OCI-LY3 (cell line): ENCODE data around the gene ITSN1.

Experiments
- H2AFZ ChIP-seq: fragments of 200-600, 300-600 bp; shearing (Covaris generic); 2 replicates; pipeline ENCODE4 v1.6.0; 2014; ENCODE audit warnings: antibody characterized with exemption, low read depth, low read length
- H3K27ac ChIP-seq: fragments of 200-600, 300-600 bp; sonication (generic); 2 replicates; pipeline ENCODE4 v1.5.1; 2014; ENCODE audit warnings: mild to moderate bottlenecking, low read length, moderate library complexity, mixed read lengths
- H3K27me3 ChIP-seq: fragments of 200-600, 300-600 bp; sonication (generic); 2 replicates; pipeline ENCODE4 v1.6.1; 2014; ENCODE audit warnings: low read depth, low read length, mixed read lengths
- H3K36me3 ChIP-seq: fragments of 200-600, 300-600 bp; sonication (generic); replicated peaks from 2 replicates; pipeline ENCODE3; 2014; ENCODE audit warnings: low read depth, low read length, mixed read lengths
- H3K4me1 ChIP-seq: fragments of 300-600, 200-600 bp; sonication (generic); 2 replicates; pipeline ENCODE4 v1.6.1; 2014; ENCODE audit warnings: low read length, mixed read lengths
- H3K4me2 ChIP-seq: fragments of 200-600, 300-600 bp; sonication (generic); 2 replicates; pipeline ENCODE4 v1.6.1; 2014; ENCODE audit warnings: low read length, mixed read lengths
- H3K4me3 ChIP-seq: fragments of 300-600, 200-600 bp; sonication (generic); 2 replicates; pipeline ENCODE4 v1.5.1; 2014; ENCODE audit warnings: antibody characterized with exemption, mild to moderate bottlenecking, low read length, moderate library complexity
- H3K79me2 ChIP-seq: fragments of 300-600, 200-600 bp; shearing (Covaris generic); 2 replicates; pipeline ENCODE4 v1.6.1; 2014; ENCODE audit warnings: mild to moderate bottlenecking, low read length, mixed read lengths
- H3K9ac ChIP-seq: fragments of 300-600, 200-600 bp; shearing (Covaris generic); 2 replicates; pipeline ENCODE4 v1.6.0; 2014; ENCODE audit warnings: mild to moderate bottlenecking, low read length, moderate library complexity
- H3K9me3 ChIP-seq: fragments of 200-600, 300-600 bp; shearing (Covaris generic); 2 replicates; pipeline ENCODE4 v1.6.1; 2014; ENCODE audit warnings: low read length, mixed read lengths; ENCODE audit not compliant: insufficient read depth
- H4K20me1 ChIP-seq: fragments of 200-600, 300-600 bp; sonication (generic); 2 replicates; pipeline ENCODE4 v1.6.1; 2016; ENCODE audit warnings: low read length, mixed read lengths; ENCODE audit not compliant: insufficient read depth
- CTCF ChIP-seq: fragments of 200-600, 300-600 bp; sonication (generic); IDR thresholded peaks from 2 replicates; pipeline ENCODE4 v1.5.1; 2014; ENCODE audit warnings: antibody characterized with exemption, low read length, low read depth
- EZH2phosphoT487 ChIP-seq: fragments of 200-600 bp; shearing (Covaris generic); IDR thresholded peaks from 2 replicates; pipeline ENCODE4 v1.6.1; 2018; ENCODE audit warnings: antibody characterized with exemption, mixed run types, low read depth

The ITSN1 gene

GRCh38 chr21:33691945-33692603 is 49.8 kb downstream of the ITSN1 start:
- no peaks in the 10 kb centered on the region for H3K79me2 ChIP-seq
- H2AFZ ChIP-seq = no peak overlapping the region
- H3K27ac ChIP-seq = no peak overlapping the region
- no peak overlapping the region for H3K4me2 ChIP-seq
- no peaks in the 10 kb centered on the region for H3K9me3 ChIP-seq
- H3K36me3 ChIP-seq = no peaks in the 10 kb centered on the region
- no peak overlapping the region for H3K4me3 ChIP-seq
- TF ChIP-seq EZH2phosphoT487 (no peak), CTCF (no peak)
- H4K20me1 ChIP-seq = no peaks in the 10 kb centered on the region
- no peaks in the 10 kb centered on the region for H3K4me1 ChIP-seq
- no peaks in the 10 kb centered on the region for H3K27me3 ChIP-seq
- H3K9ac ChIP-seq = no peak overlapping the region

GRCh38 chr21:33695813-33696212 is 53.5 kb downstream of the ITSN1 start:
- H4K20me1 ChIP-seq = no peaks in the 10 kb centered on the region
- H3K36me3 ChIP-seq = no peaks in the 10 kb centered on the region
- no peak overlapping the region for H3K4me3 ChIP-seq
- no peaks in the 10 kb centered on the region for H3K4me1 ChIP-seq
- H3K27ac ChIP-seq = no peak overlapping the region
- no peak overlapping the region for H2AFZ ChIP-seq
- no peak overlapping the region for H3K4me2 ChIP-seq
- no peaks in the 10 kb centered on the region for H3K27me3 ChIP-seq
- H3K9ac ChIP-seq = no peak overlapping the region
- TF ChIP-seq EZH2phosphoT487 = no peak
- no peak for TF ChIP-seq CTCF
- no peaks in the 10 kb centered on the region for H3K79me2 ChIP-seq
- no peaks in the 10 kb centered on the region for H3K9me3 ChIP-seq

GRCh38 chr21:33696465-33696864 is 54.2 kb downstream of the ITSN1 start:
- H3K79me2 ChIP-seq = no peaks in the 10 kb centered on the region
- H3K36me3 ChIP-seq = no peaks in the 10 kb centered on the region
- no peaks in the 10 kb centered on the region for H3K9me3 ChIP-seq
- no peak overlapping the region for H3K27ac ChIP-seq
- H2AFZ ChIP-seq = no peak overlapping the region
- no peaks in the 10 kb centered on the region for H3K4me1 ChIP-seq
- no peak overlapping the region for H3K4me2 ChIP-seq
- no peak overlapping the region for H3K9ac ChIP-seq
- H3K4me3 ChIP-seq = no peak overlapping the region
- H3K27me3 ChIP-seq = no peaks in the 10 kb centered on the region
- no peak for TF ChIP-seq CTCF
- no peak for TF ChIP-seq EZH2phosphoT487
- no peaks in the 10 kb centered on the region for H4K20me1 ChIP-seq

GRCh38 chr21:33698087-33698860 is 56.0 kb downstream of the ITSN1 start:
- no peaks in the 10 kb centered on the region for H3K9me3 ChIP-seq
- no peak overlapping the region for H3K4me3 ChIP-seq
- no peak overlapping the region for H3K27ac ChIP-seq
- no peaks in the 10 kb centered on the region for H4K20me1 ChIP-seq
- H3K9ac ChIP-seq = no peak overlapping the region
- no peak overlapping the region for H3K4me2 ChIP-seq
- H3K4me1 ChIP-seq = no peaks in the 10 kb centered on the region
- H3K79me2 ChIP-seq = no peaks in the 10 kb centered on the region
- H3K27me3 ChIP-seq = no peaks in the 10 kb centered on the region
- H3K36me3 ChIP-seq = no peaks in the 10 kb centered on the region
- TF ChIP-seq CTCF (no peak), EZH2phosphoT487 (no peak)
- H2AFZ ChIP-seq = no peak overlapping the region
